ENCODE results near the gene NAGS.
"Not testable (repeated sequence)": the region's sequence is repeated elsewhere in the genome, so short reads cannot be mapped to it uniquely, and the experiment has no call there.

The NAGS gene

GRCh38 chr17:43967251-43967875, 37.1 kb upstream of the NAGS start:
- TF ChIP-seq CTCF (conservative IDR thresholded peaks at IDR 0.05; ENCODE audit: low read depth, low read length), result no peak
- no peak for DNase-seq (ENCODE audit: low read depth)
- no peak overlapping the region for H3K4me3 ChIP-seq (ENCODE audit: low read length)

- H3K4me3 ChIP-seq (ENCODE audit: low read length), result no peak overlapping the region
- no peak for TF ChIP-seq CTCF (conservative IDR thresholded peaks at IDR 0.05; ENCODE audit: low read depth, low read length)
- no peak for DNase-seq (ENCODE audit: low read depth)
Measured at GRCh38 chr17:43970366-43970765, 34.1 kb upstream of the NAGS start.

- H3K4me3 ChIP-seq (ENCODE audit: low read length); DNase-seq (ENCODE audit: low read depth): not testable (repeated sequence)
Measured at GRCh38 chr17:43971436-43971835, 33.0 kb upstream of the NAGS start.

GRCh38 chr17:43972444-43973212, 31.8 kb upstream of the NAGS start:
- not testable (repeated sequence) for DNase-seq (ENCODE audit: low read depth); H3K4me3 ChIP-seq (ENCODE audit: low read length)

- no peak for TF ChIP-seq CTCF (conservative IDR thresholded peaks at IDR 0.05; ENCODE audit: low read depth, low read length)
- DNase-seq (ENCODE audit: low read depth), result no peak
- no peak overlapping the region for H3K4me3 ChIP-seq (ENCODE audit: low read length)
Measured at GRCh38 chr17:43974382-43975266, 29.8 kb upstream of the NAGS start.

GRCh38 chr17:43975898-43976297, 28.5 kb upstream of the NAGS start:
- no peak for TF ChIP-seq CTCF (conservative IDR thresholded peaks at IDR 0.05; ENCODE audit: low read depth, low read length)
- no peak overlapping the region for H3K4me3 ChIP-seq (ENCODE audit: low read length)
- DNase-seq (ENCODE audit: low read depth), result no peak

GRCh38 chr17:43976963-43977837, 27.2 kb upstream of the NAGS start:
- no peak for TF ChIP-seq CTCF (conservative IDR thresholded peaks at IDR 0.05; ENCODE audit: low read depth, low read length)
- DNase-seq (ENCODE audit: low read depth), result no peak
- no peak overlapping the region for H3K4me3 ChIP-seq (ENCODE audit: low read length)
